GM19328 (cell line): ENCODE measurements around the gene PARVB.

Source experiments
- ATAC-seq: cut with Tn5 transposase; IDR thresholded peaks from one replicate; pipeline ENCODE4 v1.9.1; 2021; ENCODE audit warnings: mild to moderate bottlenecking, moderate library complexity; ENCODE audit not compliant: unreplicated experiment

Gene PARVB

DNA sequence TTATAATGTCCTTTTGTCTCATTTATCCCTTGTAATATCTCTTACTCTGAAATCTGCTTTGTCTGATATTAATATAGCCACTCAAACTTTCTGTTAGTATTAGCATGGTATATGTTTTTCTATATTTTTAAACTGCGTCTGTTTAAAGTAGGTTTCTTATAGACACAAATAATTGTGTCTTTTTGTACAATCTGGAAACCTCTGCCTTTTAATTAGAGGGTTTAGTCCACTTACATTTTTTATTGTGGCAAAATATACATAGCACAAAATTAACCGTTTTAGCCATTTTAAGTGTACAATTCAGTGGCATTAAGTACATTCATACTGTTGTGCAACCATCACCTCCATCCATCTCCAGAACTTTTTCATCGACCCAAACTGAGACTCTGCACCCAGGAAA lies 185.2 kb downstream of the PARVB start:
- no peak for ATAC-seq

DNA sequence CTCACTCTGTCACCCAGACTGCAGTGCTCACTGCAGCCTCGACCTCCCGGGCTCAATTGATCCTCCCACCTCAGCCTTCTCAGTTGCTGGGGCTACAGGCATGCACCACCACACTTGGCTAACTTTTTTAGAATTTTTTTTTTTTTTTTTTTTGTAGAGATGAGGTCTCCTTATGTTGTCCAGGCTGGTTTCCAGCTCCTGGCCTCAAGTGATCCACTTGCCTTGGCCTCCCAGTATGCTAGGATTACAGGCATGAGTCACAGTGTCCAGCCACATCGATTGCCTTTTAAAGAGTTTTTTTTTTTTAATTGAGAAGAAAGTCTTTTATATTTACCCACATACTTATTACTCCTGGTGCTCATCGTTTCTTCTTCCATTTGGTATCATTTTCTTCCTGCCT lies 186.6 kb downstream of the PARVB start:
- no peak for ATAC-seq

DNA sequence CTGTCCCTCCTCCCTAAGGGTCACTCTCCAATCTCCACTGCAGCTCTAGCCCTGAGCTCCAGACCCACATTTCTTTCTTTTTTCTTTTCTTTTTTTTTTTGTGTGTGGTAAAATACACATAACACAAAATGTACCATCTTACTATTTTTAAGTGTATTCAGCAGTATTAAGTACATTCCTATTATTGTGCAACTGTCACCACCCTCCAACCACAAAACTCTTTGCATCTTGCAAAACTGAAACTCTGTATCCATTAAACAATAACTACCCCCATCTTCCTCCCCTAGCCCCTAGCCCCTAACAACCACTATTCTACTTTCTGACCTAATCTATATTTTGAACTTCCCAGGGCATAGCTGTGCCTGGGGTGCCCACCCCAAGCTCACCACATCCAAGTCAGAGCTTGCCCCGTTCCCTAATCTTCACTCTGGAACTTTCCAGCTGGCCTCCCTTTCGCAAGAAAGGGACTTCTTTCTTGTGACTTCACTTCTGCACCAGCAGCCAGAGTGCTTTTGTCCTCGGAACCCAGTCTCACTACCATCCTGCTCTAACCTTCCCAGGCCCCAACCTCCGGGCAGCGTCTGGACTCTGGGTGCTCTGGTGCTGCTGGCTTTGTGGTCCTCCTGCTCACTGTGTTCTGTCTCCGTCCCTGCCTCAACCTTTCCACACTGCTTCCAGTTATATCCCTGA lies 187.3 kb downstream of the PARVB start:
- ATAC-seq = no peak

DNA sequence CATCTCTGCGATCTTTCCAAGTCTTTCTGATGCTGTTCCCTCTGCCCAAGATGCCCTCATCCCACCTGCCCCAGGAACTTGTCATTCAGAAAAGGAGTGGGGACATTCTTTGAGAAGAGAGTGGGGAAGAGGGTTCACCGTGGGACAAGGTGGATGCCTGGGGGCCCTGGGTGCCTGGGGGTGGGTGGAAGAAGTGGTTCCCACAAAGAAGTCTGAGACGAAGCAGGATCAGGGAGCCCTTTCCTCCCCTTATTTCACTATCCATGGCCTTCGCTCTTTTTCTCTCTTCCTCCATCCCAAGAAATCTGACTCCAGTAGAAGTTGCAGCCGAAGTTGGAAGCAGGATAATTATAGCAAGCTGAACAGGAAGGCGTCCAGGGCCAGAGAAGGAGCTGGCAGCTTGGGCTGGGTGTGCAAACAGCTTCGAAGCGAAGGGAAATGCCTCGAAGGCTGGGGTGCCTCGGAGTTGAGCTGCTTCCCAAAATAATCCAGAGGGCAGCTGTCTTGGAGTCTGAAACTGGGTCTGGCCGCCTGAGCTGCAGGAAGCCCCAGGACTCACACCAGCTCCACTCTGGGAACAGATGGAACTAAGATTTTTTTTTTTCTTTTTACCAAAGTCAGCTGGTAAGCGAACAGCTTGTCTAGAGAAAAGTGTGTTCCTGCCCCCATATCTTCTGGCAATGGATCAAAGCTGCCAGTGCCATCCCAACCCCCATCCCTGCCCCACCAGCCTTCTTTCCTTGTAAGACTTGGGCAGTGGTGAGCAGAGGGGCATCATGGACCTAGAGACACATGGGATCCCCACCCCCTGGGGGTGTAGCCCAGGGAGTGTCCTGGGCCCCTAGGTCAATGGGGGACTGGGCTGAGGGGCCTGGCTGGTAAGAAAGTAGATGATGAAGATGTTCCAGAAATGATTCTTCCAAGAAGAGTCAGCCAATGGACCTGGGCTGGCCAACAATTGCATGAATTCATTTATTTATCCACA lies 188.1 kb downstream of the PARVB start:
- ATAC-seq = no peak

DNA sequence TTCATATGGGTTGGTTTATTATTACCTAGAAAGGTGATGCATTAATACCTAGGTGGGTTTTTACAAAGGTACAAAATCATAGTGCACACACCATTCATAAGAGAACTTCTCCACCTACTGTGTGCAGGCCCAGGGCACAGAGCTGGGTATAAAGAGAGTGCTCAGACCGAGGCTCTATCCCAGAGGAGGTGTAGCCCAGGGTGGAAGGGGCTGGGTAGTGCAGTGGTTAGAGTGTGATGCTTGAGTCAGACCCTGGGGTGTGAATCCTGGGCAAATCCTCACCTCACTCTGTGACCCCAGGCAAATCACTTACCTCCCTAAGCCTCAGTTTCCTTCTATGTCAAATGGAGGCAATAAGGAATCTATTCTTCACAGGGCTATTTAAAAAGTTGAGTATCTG lies 188.8 kb downstream of the PARVB start:
- ATAC-seq = no peak

DNA sequence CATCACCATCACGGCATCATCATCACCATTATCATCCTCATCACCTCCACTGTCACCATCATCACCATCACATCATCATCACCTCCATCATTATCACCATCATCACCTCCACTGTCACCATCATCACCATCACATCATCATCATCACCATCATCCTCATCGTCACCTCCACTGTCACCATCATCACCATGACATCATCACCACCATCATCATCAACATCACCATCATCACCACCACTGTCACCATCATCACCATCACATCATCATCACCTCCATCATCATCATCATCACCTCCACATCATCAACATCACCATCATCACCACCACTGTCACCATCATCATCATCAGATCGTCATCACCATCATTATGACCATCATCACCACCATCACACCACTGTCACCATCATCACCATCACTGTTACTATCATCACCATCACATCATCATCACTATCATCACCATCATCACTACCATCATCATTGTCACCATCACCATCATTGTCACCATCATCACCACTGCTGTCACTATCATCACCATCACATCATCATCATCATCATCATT lies 189.5 kb downstream of the PARVB start:
- no peak for ATAC-seq

DNA sequence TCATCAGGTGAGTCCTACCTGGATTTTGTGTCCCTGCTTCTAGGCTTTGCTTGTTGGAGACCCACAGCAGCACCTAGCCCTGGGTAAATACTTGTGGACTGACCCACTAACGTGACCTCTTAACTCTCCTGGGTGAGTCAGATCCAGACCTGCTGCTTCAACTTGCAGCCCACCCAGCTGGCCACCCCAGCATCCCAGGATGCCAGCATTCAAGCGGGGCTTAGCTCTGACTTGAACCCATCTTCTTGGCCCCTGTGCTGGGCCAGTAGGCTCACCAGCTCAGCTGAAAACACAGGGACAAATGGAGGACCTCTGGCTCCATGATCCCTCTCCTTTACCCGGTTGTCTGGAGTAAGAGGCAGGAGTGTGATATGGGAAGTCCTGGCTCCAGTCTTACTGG lies 190.1 kb downstream of the PARVB start:
- ATAC-seq = no peak

DNA sequence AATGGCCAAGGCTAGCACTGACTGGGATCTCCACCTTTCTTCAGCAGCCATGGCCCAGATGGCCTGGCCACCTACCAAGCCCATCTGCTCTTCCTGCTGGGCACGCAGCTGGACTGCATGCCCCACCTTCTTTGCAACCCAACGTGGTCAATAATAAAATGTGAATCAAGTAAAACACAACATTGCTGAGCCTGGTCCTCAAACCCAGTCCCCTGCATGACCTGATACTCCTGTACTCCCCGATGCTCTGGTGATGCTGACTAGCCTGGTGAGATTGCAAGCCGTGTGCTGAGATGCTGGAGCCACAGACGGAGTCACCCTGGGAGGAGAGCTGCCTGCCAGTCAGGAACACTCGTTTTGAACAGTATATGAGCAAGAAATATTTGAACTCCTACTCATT lies 190.7 kb downstream of the PARVB start:
- ATAC-seq = no peak

DNA sequence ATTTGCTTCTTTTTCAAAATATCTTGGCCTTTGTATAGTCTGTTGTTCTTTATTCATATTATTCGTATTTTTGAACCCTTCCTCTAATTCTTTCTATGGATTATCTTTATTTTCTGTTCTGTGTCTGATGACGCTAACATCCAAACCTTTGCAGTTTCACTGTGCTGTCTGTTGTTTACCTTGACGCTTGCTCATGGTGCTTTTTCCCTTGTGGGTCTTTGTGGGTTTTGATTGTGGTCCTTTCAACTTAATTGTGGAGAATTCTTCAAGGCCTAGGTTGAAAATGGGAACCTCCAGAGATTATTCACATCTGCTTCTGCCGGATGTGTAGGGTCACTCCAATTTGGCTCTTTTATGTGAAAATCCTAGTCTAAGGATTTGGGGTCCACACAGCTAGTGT lies 191.2 kb downstream of the PARVB start:
- no peak for ATAC-seq

DNA sequence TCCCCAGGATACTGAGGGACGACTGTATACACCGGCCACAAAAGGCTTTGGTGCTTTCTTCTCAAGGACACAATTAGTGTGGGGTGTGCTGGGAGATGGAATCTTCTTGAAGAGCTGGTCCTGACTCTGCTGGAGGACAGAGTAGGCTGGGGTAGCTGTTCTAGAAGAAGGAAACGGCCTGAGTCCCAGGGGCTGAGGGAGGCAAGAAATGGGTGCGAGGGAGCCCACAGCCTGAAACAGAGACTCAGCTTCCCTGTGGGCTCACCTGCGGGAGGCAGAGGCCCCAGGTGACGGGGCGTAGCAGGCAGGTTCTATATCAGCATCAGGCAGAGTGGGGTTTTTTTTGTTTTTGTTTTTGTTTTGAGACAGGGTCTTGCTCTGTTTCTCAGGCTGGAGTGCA lies 193.2 kb downstream of the PARVB start:
- ATAC-seq = no peak

DNA sequence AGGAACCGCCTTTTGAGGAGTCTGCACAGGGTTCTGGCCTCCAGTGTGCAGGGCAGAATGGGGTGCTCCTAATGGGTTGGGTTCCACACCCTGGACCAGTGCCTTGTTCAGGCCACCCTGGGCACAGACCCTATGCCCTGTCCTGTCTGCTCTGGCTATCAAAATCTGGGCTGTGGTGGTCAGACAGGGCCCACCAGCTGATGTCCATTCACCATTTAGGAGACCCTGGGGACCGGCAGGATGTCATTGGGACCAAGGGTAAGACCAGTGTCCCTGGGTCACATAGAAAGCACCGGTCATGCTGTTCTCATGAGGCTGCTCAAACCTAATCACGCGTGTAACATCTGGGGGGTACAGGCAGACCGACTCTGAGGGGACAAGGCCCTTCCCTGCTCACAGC lies 194.0 kb downstream of the PARVB start:
- ATAC-seq = no peak

DNA sequence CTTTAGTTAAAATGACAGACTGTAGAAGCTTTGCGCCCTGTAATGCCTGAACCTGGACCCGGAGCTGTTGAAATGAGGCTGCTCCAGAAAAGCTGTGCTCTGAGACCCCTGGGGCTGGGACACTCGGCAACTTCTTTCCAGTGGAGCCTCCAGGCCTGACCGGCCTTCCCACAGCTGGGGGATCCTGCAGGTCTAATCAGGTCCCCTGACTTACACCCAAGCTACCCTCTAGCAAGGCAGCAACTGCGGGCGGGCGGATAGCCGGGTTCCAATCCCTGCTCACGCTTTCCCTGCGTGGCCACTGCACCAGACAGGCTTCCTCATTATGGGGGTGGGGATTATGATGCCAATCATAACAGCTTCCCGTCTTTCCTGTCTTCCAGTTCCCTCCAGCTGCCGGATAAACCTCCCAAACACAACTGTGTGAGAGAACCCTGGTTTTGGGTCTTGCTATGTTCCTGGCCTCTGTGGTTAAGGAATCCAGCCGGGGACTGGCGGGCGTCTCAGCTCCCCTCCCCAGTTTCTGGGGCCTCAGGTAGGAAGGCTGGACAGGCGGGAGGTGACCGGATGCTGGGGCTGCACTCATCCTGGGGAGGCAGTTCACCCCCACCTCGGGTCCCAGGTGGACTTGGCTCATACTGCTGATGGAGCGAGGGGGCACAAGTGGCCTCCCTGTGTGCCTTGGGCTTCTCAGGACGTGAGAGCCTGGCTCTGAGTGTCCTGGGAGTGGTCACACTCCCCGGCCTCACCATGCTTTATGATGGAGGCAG lies 195.2 kb downstream of the PARVB start:
- ATAC-seq = no peak

DNA sequence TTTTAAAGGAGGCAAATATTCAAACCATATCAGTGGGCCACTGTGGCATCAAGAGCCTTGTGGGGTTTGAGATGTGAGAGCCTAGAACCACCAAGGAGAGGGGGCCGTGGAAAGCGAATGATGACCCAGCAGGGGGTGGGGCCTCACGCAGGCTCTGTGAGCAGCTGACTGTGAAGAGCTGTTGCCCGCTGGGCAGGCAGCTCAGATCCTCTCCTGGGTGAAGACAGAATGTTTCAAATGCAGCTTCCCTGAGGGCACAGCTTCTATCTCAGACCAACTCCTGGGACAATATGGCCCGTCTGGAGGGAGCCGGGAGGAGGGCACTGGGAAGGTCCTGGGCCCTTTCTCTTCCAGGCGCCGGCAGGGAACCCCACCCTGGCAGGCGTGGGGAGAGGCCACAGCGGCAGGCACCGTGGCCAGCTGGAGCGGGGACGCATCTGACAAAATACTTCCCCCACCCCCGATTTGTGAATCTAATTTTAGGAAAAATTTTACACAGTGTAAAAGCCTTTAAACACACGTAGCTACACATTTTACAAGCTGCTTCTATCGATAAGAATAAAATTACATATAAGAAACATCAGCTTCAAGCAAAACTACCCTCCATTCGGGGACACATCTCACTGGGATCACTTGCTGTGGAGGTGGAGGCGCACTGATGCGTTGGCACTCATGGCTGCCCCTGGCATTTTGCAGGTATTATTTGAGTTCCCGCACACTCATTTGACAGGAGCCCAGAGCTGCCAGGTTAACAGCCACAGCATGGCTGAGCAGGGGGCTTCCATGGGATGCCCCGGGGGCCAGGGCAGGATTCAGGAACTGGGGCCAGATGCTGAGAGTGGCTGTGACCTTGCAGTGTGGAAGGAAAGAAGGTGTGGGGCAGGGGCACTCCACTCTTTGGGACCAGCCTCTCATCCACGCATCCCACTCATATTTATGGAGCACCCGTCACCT lies 196.9 kb downstream of the PARVB start:
- ATAC-seq = no peak

DNA sequence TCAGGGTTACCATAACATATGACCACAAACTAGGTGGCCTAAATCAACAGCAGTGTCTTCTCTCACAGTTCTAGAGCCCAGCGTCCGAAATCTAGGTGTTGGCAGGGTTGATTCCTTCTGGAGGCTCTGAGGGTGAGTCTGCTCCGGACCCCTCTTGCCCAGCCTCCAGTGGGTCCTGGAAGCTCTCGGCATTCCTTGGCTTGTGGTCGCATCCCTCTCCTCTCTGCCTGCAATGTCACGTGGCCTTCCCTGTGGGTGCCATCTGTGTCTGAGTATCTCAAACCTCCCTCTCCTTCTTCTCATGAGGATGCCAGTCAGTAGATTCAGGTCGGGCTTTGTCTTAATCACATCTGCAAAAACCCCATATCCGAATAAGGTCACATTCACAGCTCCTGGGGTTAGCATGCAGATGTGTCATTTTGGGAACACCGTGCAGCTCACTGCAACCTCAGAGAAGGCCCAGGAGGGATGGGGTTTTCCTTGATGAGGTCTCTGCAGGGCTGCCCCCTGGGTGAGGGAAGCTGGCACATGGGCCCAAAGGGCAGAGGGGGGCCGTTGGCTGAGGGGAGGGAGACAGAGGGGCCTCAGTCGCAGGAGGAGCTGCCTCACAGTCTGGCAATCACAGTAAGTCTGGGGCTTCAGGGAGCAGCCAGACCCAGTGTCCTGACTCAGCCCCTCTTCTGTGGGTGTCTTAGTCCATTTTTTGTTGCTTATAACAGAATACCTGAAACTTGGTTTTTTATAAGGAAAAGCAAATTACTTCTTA lies 197.8 kb downstream of the PARVB start:
- no peak for ATAC-seq
